ENCODE results near the gene ATP8B1.
"Not testable (repeated sequence)": the region's sequence is repeated elsewhere in the genome, so short reads cannot be mapped to it uniquely, and the experiment has no call there.

The ATP8B1 gene

GRCh38 chr18:57660961-57661360 lies 142.2 kb downstream of the ATP8B1 start:
- DNase-seq (ENCODE audit: low read depth in 2 of 2) = no peak

GRCh38 chr18:57659460-57660102 lies 143.5 kb downstream of the ATP8B1 start:
- DNase-seq (ENCODE audit: low read depth in 2 of 2) = no peak

GRCh38 chr18:57657542-57657941 lies 145.6 kb downstream of the ATP8B1 start:
- DNase-seq (ENCODE audit: low read depth in 2 of 2) = no peak

- no peak for DNase-seq (ENCODE audit: low read depth in 2 of 2)
These were observed 147.4 kb downstream of the ATP8B1 start for GRCh38 chr18:57655740-57656139.

- no peak for DNase-seq (ENCODE audit: low read depth in 2 of 2)
These were observed 151.2 kb downstream of the ATP8B1 start for GRCh38 chr18:57651914-57652313.

GRCh38 chr18:57649556-57650500 lies 153.3 kb downstream of the ATP8B1 start:
- no peak for DNase-seq (ENCODE audit: low read depth in 2 of 2)

GRCh38 chr18:57648414-57648813 lies 154.7 kb downstream of the ATP8B1 start:
- DNase-seq (ENCODE audit: low read depth in 2 of 2) = no peak

- DNase-seq (ENCODE audit: low read depth in 2 of 2) = no peak
These were observed 158.6 kb downstream of the ATP8B1 start for GRCh38 chr18:57644540-57644939.

GRCh38 chr18:57643726-57644125 lies 159.4 kb downstream of the ATP8B1 start:
- not testable (repeated sequence) for DNase-seq (ENCODE audit: low read depth in 2 of 2)

GRCh38 chr18:57642462-57642861 lies 160.7 kb downstream of the ATP8B1 start:
- not testable (repeated sequence) for DNase-seq (ENCODE audit: low read depth in 2 of 2)

GRCh38 chr18:57640749-57641148 lies 162.4 kb downstream of the ATP8B1 start:
- no peak for DNase-seq (ENCODE audit: low read depth in 2 of 2)

- no peak for DNase-seq (ENCODE audit: low read depth in 2 of 2)
These were observed 162.9 kb downstream of the ATP8B1 start for GRCh38 chr18:57640236-57640635.

- no peak for DNase-seq (ENCODE audit: low read depth in 2 of 2)
These were observed 167.9 kb downstream of the ATP8B1 start for GRCh38 chr18:57635003-57635822.

GRCh38 chr18:57631697-57632096 lies 171.4 kb downstream of the ATP8B1 start:
- DNase-seq (ENCODE audit: low read depth in 2 of 2) = no peak

GRCh38 chr18:57630754-57631595 lies 172.1 kb downstream of the ATP8B1 start:
- DNase-seq (ENCODE audit: low read depth in 2 of 2) = no peak

- DNase-seq (ENCODE audit: low read depth in 2 of 2) = peak; percentile 84 to 87
These were observed 172.9 kb downstream of the ATP8B1 start for GRCh38 chr18:57630002-57630753.

- no peak for DNase-seq (ENCODE audit: low read depth in 2 of 2)
These were observed 173.7 kb downstream of the ATP8B1 start for GRCh38 chr18:57629422-57629821.

- DNase-seq (ENCODE audit: low read depth in 2 of 2) = no peak
These were observed 175.6 kb downstream of the ATP8B1 start for GRCh38 chr18:57627488-57627887.

- DNase-seq (ENCODE audit: low read depth in 2 of 2) = no peak
These were observed 178.1 kb downstream of the ATP8B1 start for GRCh38 chr18:57624988-57625387.

GRCh38 chr18:57621246-57621604 lies 181.9 kb downstream of the ATP8B1 start:
- no peak for DNase-seq (ENCODE audit: low read depth in 2 of 2)

- DNase-seq (ENCODE audit: low read depth in 2 of 2) = no peak
These were observed 183.2 kb downstream of the ATP8B1 start for GRCh38 chr18:57619876-57620275.

Data from stimulated activated CD8-positive, alpha-beta memory T cell treated with anti-CD3 and anti-CD28 coated beads, Interleukin-2, amount 100 ng/mL, for 1 hour (primary cell).